GM10248 (cell line): ENCODE measurements around the gene CASTOR1.

Experiments
- CTCF ChIA-PET: fragments of 300-600 bp; sonication (Branson Sonifier 250); formaldehyde crosslinking; extraction: SDS; loops from one replicate; lab custom pipeline; 2021; ENCODE audit warnings: antibody characterized with exemption; lab: Yijun Ruan, JAX
- POLR2A ChIA-PET: fragments of 350-650 bp; sonication (Branson Sonifier 250); formaldehyde crosslinking; extraction: SDS; loops from one replicate; lab custom pipeline; 2020; ENCODE audit warnings: antibody characterized with exemption; lab: Yijun Ruan, JAX
- DNase-seq: peaks from one replicate; pipeline ENCODE4 v3.0.0; 2012; ENCODE audit errors: extremely low spot score
- CTCF ChIP-seq: IDR thresholded peaks from 2 replicates; pipeline ENCODE4 v1.5.1; 2012; ENCODE audit warnings: mild to moderate bottlenecking, low read depth; ENCODE audit errors: extremely low read depth, missing control alignments, control extremely low read depth

Gene CASTOR1

GRCh38 chr22:30288419-30289140, 725 bp downstream of the CASTOR1 start:
- no peak for DNase-seq
- ChIA-PET CTCF (interaction anchor here (0.8 to 10.0 kb wide), 65 partner anchors 9 to 682 kb away, joined by 3 to 307 read pairs (median 7); partner anchors contain the start of genes CCDC157, MTFP1, OSM and RNF215), POLR2A (interaction anchor here (0.5 to 1.3 kb wide), 3 partner anchors 99 to 183 kb away, joined by 3 to 6 read pairs (median 4); partner anchors contain the start of gene RNF215)
- no peak for TF ChIP-seq CTCF

- POLR2A ChIA-PET, result interaction anchor here (0.5 to 1.3 kb wide), 3 partner anchors 99 to 183 kb away, joined by 3 to 6 read pairs (median 4); partner anchors contain the start of gene RNF215
These were observed 1.5 kb downstream of the CASTOR1 start for GRCh38 chr22:30287648-30288418.

GRCh38 chr22:30286813-30287647, 2.3 kb downstream of the CASTOR1 start:
- ChIA-PET POLR2A (interaction anchor here (0.6 to 1.3 kb wide), 2 partner anchors 98 to 182 kb away, joined by 4 read pairs; no protein-coding TSS in a partner anchor), CTCF (interaction anchor here (0.7 to 10.0 kb wide), 68 partner anchors 8 to 662 kb away, joined by 3 to 307 read pairs (median 6); partner anchors contain the start of genes CCDC157, MTFP1, OSM and RNF215)
- peak; percentile 94 for TF ChIP-seq CTCF
- peak; percentile 87 for DNase-seq

More at GRCh38 chr22:30287648-30288418, 1.5 kb downstream of the CASTOR1 start:
- peak; percentile 86 for TF ChIP-seq CTCF
- DNase-seq, result peak; percentile 79
- CTCF ChIA-PET, result interaction anchor here (0.6 to 10.0 kb wide), 72 partner anchors 9 to 682 kb away, joined by 3 to 307 read pairs (median 6); partner anchors contain the start of genes CCDC157, MTFP1, OSM and RNF215

- ChIA-PET POLR2A (interaction anchor here (0.6 kb wide), 1 partner anchor 97 kb away, joined by 4 read pairs; no protein-coding TSS in a partner anchor), CTCF (interaction anchor here (0.6 to 10.0 kb wide), 18 partner anchors 10 to 234 kb away, joined by 3 to 268 read pairs (median 4); partner anchors contain the start of genes OSM, RNF215, SEC14L2 and TBC1D10A)
- DNase-seq, result no peak
- TF ChIP-seq CTCF, result no peak
These were observed 3.0 kb downstream of the CASTOR1 start for GRCh38 chr22:30286331-30286730.

- CTCF ChIA-PET, result interaction anchor here (0.6 to 10.0 kb wide), 18 partner anchors 9 to 235 kb away, joined by 3 to 268 read pairs (median 4); partner anchors contain the start of genes OSM, RNF215, SEC14L2 and TBC1D10A
- POLR2A ChIA-PET, result no interaction called here
- DNase-seq, result no peak
- TF ChIP-seq CTCF, result no peak
These were observed 3.5 kb downstream of the CASTOR1 start for GRCh38 chr22:30285846-30286200.
